K562 (cell line): ENCODE results near the gene CAPS.

Source experiments
- CCNT2 ChIP-seq: IDR thresholded peaks from 2 replicates; pipeline ENCODE4 v1.6.1; 2011; ENCODE audit warnings: borderline replicate concordance, low read depth, mild to moderate bottlenecking, moderate library complexity, mixed read lengths, low read length; ENCODE audit not compliant: insufficient read length; ENCODE audit errors: extremely low read depth
- CTCF ChIP-seq, 3 experiments: IDR thresholded peaks in 2 of 3; conservative IDR thresholded peaks in 1 of 3; 2 replicates each; pipeline ENCODE4 v1.5.1; 2011 to 2012; ENCODE audit warnings: low read length in 3 of 3, mild to moderate bottlenecking in 3 of 3, control low read depth in 2 of 3, improper control_type of control experiment in 1 of 3, inconsistent platforms in 1 of 3, low read depth in 1 of 3, mixed read lengths in 1 of 3, moderate library complexity in 1 of 3; ENCODE audit not compliant: insufficient read depth in 2 of 3
- ZNF24 ChIP-seq: fragments of 450-650 bp; IDR thresholded peaks from 2 replicates; pipeline ENCODE4 v1.6.1; 2016

- TF ChIP-seq CCNT2 (no peak), CTCF (IDR thresholded peaks at IDR 0.05 in 2 of 3, conservative IDR thresholded peaks at IDR 0.05 in 1 of 3; ENCODE audit: insufficient read depth in 2 of 3, low read depth in 1 of 3, low read length in 3 of 3) (no peak), ZNF24 (no peak)
Measured at GRCh38 chr19:5937550-5937949, 23.5 kb downstream of the CAPS start.
